Colonic mucosa (tissue), 4 donors: ENCODE data around the gene ATP6V0D1. TPM values are rescaled to one million over a fixed set of nuclear protein-coding genes. Genes with fewer than 3 reads are reported as not detected.

Experiments used
- DNase-seq: peaks from one replicate; pipeline ENCODE4 v3.0.0-alpha.2; 2020
- H3K27ac ChIP-seq: fragments of 200-600 bp; one replicate; pipeline ENCODE4 v1.8.0; 2021
- H3K27me3 ChIP-seq: fragments of 200-600 bp; one replicate; pipeline ENCODE4 v1.8.0; 2021
- H3K36me3 ChIP-seq: fragments of 200-600 bp; one replicate; pipeline ENCODE4 v1.8.0; 2021
- H3K4me1 ChIP-seq: fragments of 200-600 bp; one replicate; pipeline ENCODE4 v1.8.0; 2021; ENCODE audit warnings: mild to moderate bottlenecking
- H3K4me3 ChIP-seq: fragments of 200-600 bp; one replicate; pipeline ENCODE4 v1.8.0; 2021
- H3K9ac ChIP-seq, 2 donors: one replicate each; pipeline ENCODE4 v1.7.0; 2013; ENCODE audit warnings: control low read depth in 2 of 2, low read depth in 2 of 2, low read length in 2 of 2
- H3K9me3 ChIP-seq: fragments of 200-600 bp; one replicate; pipeline ENCODE4 v1.8.0; 2021
- CTCF ChIP-seq: fragments of 200-600 bp; IDR thresholded peaks from one replicate; pipeline ENCODE4 v1.8.0; 2022; ENCODE audit warnings: antibody characterized with exemption, mild to moderate bottlenecking
- intact Hi-C: fragments of 100-400 bp; cut with DNase I; formaldehyde crosslinking; loops from one replicate; pipeline ENCODE4 v1.14.1; 2022
- total RNA-seq, 2 donors: library from RNA; stranded (reverse); fragmentation: NEBNext Ultra II Directional in 1 of 2; extraction: Animal tissue kit (Norgen Biotek cat#: 25700) in 1 of 2; gene quantifications; one replicate each; pipeline ENCODE4 v1.2.1, GENCODE V29; 2021
- donor health status: healthy.
- donor health status: DM: no; HTN: no; CAD: no.
- donor health status: DM: no; HTN: no; CAD: no.

The ATP6V0D1 gene
- total RNA-seq, 2 donors from 2014 or later, result 194 to 195 TPM

- DNase-seq, result peak; percentile 61
- H3K9ac ChIP-seq, result peak within 1 kb of the TSS; percentile 83 to 92
- peak within 1 kb of the TSS; percentile 72 for H3K27ac ChIP-seq
- TF ChIP-seq CTCF, result no peak
- intact Hi-C loops, result loop anchor here (10.0 kb wide), 1 partner anchor 136 kb away; the partner anchor contains the start of genes ACD, C16orf86, ENKD1 and PARD6A
- no peaks in the 10 kb centered on the region for H3K9me3 ChIP-seq
- peaks cover 5% of the 10 kb centered on the region for H3K27me3 ChIP-seq
- H3K4me1 ChIP-seq, result peaks cover 14% of the 10 kb centered on the region
- H3K36me3 ChIP-seq, result no peaks in the 10 kb centered on the region
- peak within 1 kb of the TSS; percentile 62 for H3K4me3 ChIP-seq
These were observed 47.4 kb upstream of the ATP6V0D1 start, which contains the start of gene RIPOR1 for GRCh38 chr16:67528222-67528869. Gene RIPOR1, plus strand, starts transcription at chr16:67528829. Its CDS starts 9,618 bp downstream, at chr16:67538447.

GRCh38 chr16:67526149-67526791, 45.3 kb upstream of the ATP6V0D1 start:
- Histone ChIP-seq H3K9me3 (no peaks in the 10 kb centered on the region), H3K4me1 (peaks cover 14% of the 10 kb centered on the region), H3K27ac (no peak overlapping the region), H3K36me3 (no peaks in the 10 kb centered on the region), H3K4me3 (no peak overlapping the region), H3K9ac (no peak overlapping the region), H3K27me3 (peaks cover 5% of the 10 kb centered on the region)
- no peak for DNase-seq
- intact Hi-C loops, result loop anchor here (10.0 kb wide), 1 partner anchor 139 kb away; the partner anchor contains the start of genes ACD, C16orf86, ENKD1 and PARD6A
- no peak for TF ChIP-seq CTCF

- no peak overlapping the region for H3K27ac ChIP-seq
- no peak for DNase-seq
These were observed 44.4 kb upstream of the ATP6V0D1 start for GRCh38 chr16:67525176-67525860.

GRCh38 chr16:67521095-67521804, 40.3 kb upstream of the ATP6V0D1 start:
- intact Hi-C loops, result loop anchor here (5.0 to 10.0 kb wide), 2 partner anchors 39 to 144 kb away; partner anchors contain the start of genes ACD, AGRP, ATP6V0D1 and C16orf86
- H3K27me3 ChIP-seq, result no peaks in the 10 kb centered on the region
- peak; percentile 72 for TF ChIP-seq CTCF
- no peaks in the 10 kb centered on the region for H3K9me3 ChIP-seq
- no peaks in the 10 kb centered on the region for H3K36me3 ChIP-seq
- peak; percentile 99 for DNase-seq
- H3K27ac ChIP-seq, result peak overlapping the region; percentile 91
- no peaks in the 10 kb centered on the region for H3K4me1 ChIP-seq
- peak overlapping the region; percentile 17 for H3K4me3 ChIP-seq
- peak overlapping the region in 1 of 2 donors; percentile 81 for H3K9ac ChIP-seq

More at GRCh38 chr16:67525176-67525860, 44.4 kb upstream of the ATP6V0D1 start:
- Histone ChIP-seq H3K9me3 (no peaks in the 10 kb centered on the region), H3K36me3 (no peaks in the 10 kb centered on the region), H3K27me3 (peaks cover 1% of the 10 kb centered on the region), H3K9ac (no peak overlapping the region), H3K4me1 (peaks cover 9% of the 10 kb centered on the region), H3K4me3 (no peak overlapping the region)
- intact Hi-C loops, result loop anchor here (10.0 kb wide), 1 partner anchor 139 kb away; the partner anchor contains the start of genes ACD, C16orf86, ENKD1 and PARD6A
- no peak for TF ChIP-seq CTCF

- intact Hi-C loops, result no loop called here
- no peak overlapping the region for H3K4me3 ChIP-seq
- H3K27ac ChIP-seq, result no peak overlapping the region
- H3K4me1 ChIP-seq, result no peaks in the 10 kb centered on the region
- TF ChIP-seq CTCF, result no peak
- H3K27me3 ChIP-seq, result no peaks in the 10 kb centered on the region
- H3K9me3 ChIP-seq, result no peaks in the 10 kb centered on the region
- H3K9ac ChIP-seq, result no peak overlapping the region
- H3K36me3 ChIP-seq, result no peaks in the 10 kb centered on the region
- no peak for DNase-seq
These were observed 38.3 kb upstream of the ATP6V0D1 start for GRCh38 chr16:67519242-67519641.
